Germinal center (tissue), 1 donor: ENCODE data around the gene C10orf143.

Experiments used
- DNase-seq: peaks from one replicate; pipeline ENCODE4 v3.0.0; 2012; ENCODE audit warnings: mixed read lengths, low spot score

Gene C10orf143

GRCh38 chr10:130014263-130015074 is 96.2 kb downstream of the C10orf143 start:
- no peak for DNase-seq
